DOHH2 (cell line): ENCODE data around the gene ABTB1.

Experiments
- H3F3A ChIP-seq: fragments of 200-600 bp; sonication (generic), shearing (Covaris generic); 2 replicates; pipeline ENCODE4 v1.6.0; 2016; ENCODE audit warnings: antibody characterized with exemption, mild to moderate bottlenecking; ENCODE audit not compliant: control insufficient read depth, insufficient read depth
- H3K27ac ChIP-seq: fragments of 200-600 bp; sonication (generic); 2 replicates; pipeline ENCODE4 v1.5.1; 2014; ENCODE audit warnings: low read depth, mild to moderate bottlenecking, low read length, moderate library complexity
- H3K27me3 ChIP-seq: fragments of 200-600 bp; sonication (generic); 2 replicates; pipeline ENCODE4 v1.6.1; 2014; ENCODE audit warnings: mild to moderate bottlenecking, low read length, mixed read lengths; ENCODE audit not compliant: control insufficient read depth
- H3K36me3 ChIP-seq: fragments of 200-600 bp; sonication (generic); 2 replicates; pipeline ENCODE4 v1.6.1; 2014; ENCODE audit warnings: mild to moderate bottlenecking, low read length, moderate library complexity, mixed read lengths; ENCODE audit not compliant: control insufficient read depth
- H3K4me1 ChIP-seq: fragments of 200-600 bp; sonication (generic); 2 replicates; pipeline ENCODE4 v1.6.1; 2014; ENCODE audit warnings: mild to moderate bottlenecking, low read length, mixed read lengths; ENCODE audit not compliant: control insufficient read depth
- H3K4me2 ChIP-seq: fragments of 200-600 bp; sonication (generic); 2 replicates; pipeline ENCODE4 v1.6.0; 2014; ENCODE audit warnings: mild to moderate bottlenecking, low read length, moderate library complexity
- H3K4me3 ChIP-seq: fragments of 200-600 bp; sonication (generic); 2 replicates; pipeline ENCODE4 v1.5.1; 2014; ENCODE audit warnings: mild to moderate bottlenecking, low read length, mixed read lengths
- H3K79me2 ChIP-seq: fragments of 200-600 bp; sonication (generic); 2 replicates; pipeline ENCODE4 v1.6.1; 2014; ENCODE audit warnings: mild to moderate bottlenecking, low read length, mixed read lengths; ENCODE audit not compliant: control insufficient read depth
- H3K9me2 ChIP-seq: fragments of 200-600 bp; sonication (generic); replicated peaks from 2 replicates; pipeline ENCODE4 v1.6.1; 2014; ENCODE audit warnings: mild to moderate bottlenecking, low read length, mixed read lengths; ENCODE audit not compliant: control insufficient read depth
- H3K9me3 ChIP-seq: fragments of 200-600 bp; sonication (generic); 2 replicates; pipeline ENCODE4 v1.6.1; 2014; ENCODE audit warnings: antibody characterized with exemption, low read length, mixed read lengths; ENCODE audit not compliant: control insufficient read depth, insufficient read depth
- H4K20me1 ChIP-seq: fragments of 200-600 bp; sonication (generic); 2 replicates; pipeline ENCODE4 v1.6.0; 2014; ENCODE audit warnings: low read depth, mild to moderate bottlenecking, antibody characterized with exemption, low read length, moderate library complexity; ENCODE audit not compliant: control insufficient read depth, insufficient read depth
- EZH2phosphoT487 ChIP-seq: fragments of 200-600 bp; sonication (generic); IDR thresholded peaks from 2 replicates; pipeline ENCODE4 v1.6.1; 2017; ENCODE audit warnings: borderline replicate concordance, mild to moderate bottlenecking, antibody characterized with exemption, low read length, moderate library complexity, mixed read lengths
- TF ChIP-seq, protein P1 (sequence below): fragments of 200-600 bp; sonication (generic); IDR thresholded peaks from one replicate; pipeline ENCODE4 v1.5.1; 2014; ENCODE audit warnings: antibody characterized with exemption, mild to moderate bottlenecking, low read depth, low read length; ENCODE audit not compliant: poor library complexity, severe bottlenecking

Gene ABTB1

DNA sequence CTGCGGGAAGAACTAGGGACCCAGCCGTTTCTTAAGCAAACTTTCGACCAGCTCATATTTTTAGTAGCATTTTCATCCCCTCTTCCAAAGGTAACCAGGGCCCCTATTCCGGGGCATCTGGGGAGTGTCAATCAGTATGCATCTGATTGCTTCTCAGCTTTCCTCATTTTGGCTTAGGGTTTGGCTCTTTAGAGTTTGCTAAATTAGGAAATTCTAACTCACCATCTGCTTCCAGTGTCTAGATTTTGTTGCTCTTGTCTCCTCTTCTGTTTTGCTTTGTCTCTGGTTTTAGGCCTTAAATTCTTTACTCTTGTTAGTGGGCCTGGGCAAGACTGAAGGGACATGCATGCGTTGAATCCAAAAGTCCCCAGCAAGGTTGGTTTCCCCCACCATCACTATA is 9.6 kb upstream of the ABTB1 start:
- H3K4me2 ChIP-seq: no peak overlapping the region
- TF ChIP-seq EZH2phosphoT487: no peak
- TF ChIP-seq, protein P1, sequence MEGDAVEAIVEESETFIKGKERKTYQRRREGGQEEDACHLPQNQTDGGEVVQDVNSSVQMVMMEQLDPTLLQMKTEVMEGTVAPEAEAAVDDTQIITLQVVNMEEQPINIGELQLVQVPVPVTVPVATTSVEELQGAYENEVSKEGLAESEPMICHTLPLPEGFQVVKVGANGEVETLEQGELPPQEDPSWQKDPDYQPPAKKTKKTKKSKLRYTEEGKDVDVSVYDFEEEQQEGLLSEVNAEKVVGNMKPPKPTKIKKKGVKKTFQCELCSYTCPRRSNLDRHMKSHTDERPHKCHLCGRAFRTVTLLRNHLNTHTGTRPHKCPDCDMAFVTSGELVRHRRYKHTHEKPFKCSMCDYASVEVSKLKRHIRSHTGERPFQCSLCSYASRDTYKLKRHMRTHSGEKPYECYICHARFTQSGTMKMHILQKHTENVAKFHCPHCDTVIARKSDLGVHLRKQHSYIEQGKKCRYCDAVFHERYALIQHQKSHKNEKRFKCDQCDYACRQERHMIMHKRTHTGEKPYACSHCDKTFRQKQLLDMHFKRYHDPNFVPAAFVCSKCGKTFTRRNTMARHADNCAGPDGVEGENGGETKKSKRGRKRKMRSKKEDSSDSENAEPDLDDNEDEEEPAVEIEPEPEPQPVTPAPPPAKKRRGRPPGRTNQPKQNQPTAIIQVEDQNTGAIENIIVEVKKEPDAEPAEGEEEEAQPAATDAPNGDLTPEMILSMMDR: no peak
- H3K27me3 ChIP-seq: 0 out of 2 replicates have a peak, but pooled peaks cover 6% of the 10 kb centered on the region
- no peaks in the 10 kb centered on the region for H3K4me1 ChIP-seq
- no peaks in the 10 kb centered on the region for H4K20me1 ChIP-seq
- H3K9me2 ChIP-seq: no peaks in the 10 kb centered on the region
- no peaks in the 10 kb centered on the region for H3K79me2 ChIP-seq
- no peaks in the 10 kb centered on the region for H3K36me3 ChIP-seq
- H3K4me3 ChIP-seq: no peak overlapping the region
- no peaks in the 10 kb centered on the region for H3F3A ChIP-seq
- no peaks in the 10 kb centered on the region for H3K9me3 ChIP-seq
- no peak overlapping the region for H3K27ac ChIP-seq

DNA sequence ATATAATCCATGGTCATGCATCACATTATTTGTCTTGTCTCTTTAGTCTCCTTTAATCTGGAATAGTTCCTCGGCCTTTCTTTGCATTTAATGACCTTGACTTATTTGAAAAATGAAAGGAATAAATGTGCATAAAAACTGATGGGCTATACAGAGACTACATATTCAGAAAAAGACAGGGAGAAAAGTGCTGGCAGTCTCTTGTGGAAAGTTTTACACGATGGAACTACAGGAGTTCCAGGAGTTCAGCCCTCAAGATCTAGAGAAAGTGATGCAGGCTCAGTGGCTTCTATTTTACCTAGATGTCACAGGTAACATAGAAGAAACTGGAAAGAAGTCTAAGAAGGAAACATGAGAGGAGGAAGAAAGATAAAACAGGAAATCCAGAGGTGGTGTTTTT is 7.6 kb upstream of the ABTB1 start:
- H3K9me2 ChIP-seq: no peaks in the 10 kb centered on the region
- no peaks in the 10 kb centered on the region for H3K79me2 ChIP-seq
- H3K27me3 ChIP-seq: 0 out of 2 replicates have a peak, but pooled peaks cover 3% of the 10 kb centered on the region
- no peaks in the 10 kb centered on the region for H4K20me1 ChIP-seq
- H3K4me1 ChIP-seq: no peaks in the 10 kb centered on the region
- no peak overlapping the region for H3K4me2 ChIP-seq
- H3F3A ChIP-seq: no peaks in the 10 kb centered on the region
- H3K27ac ChIP-seq: no peak overlapping the region
- no peak for TF ChIP-seq EZH2phosphoT487
- no peak overlapping the region for H3K4me3 ChIP-seq
- no peaks in the 10 kb centered on the region for H3K9me3 ChIP-seq
- H3K36me3 ChIP-seq: no peaks in the 10 kb centered on the region

DNA sequence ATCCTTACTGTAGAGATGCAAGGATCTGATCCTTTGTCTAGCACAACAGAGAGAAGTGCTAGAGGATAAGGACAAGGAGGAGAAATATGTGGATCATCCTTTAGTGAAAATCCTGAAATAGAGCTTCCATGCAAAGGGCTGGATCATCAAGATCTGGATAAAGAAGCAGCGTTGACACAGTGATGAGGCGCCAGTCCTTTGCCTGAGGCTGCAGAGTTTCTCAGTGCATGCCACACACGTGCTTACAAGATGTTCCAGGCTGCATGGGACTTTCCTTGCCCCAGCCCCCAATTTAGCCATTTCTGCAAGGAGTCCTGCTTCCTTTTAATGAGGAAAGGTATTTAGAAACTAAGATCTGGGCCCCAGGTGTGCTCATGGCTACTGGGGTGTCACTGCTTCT is 7.2 kb upstream of the ABTB1 start:
- H3K4me1 ChIP-seq: no peaks in the 10 kb centered on the region
- H3F3A ChIP-seq: no peaks in the 10 kb centered on the region
- H3K27me3 ChIP-seq: no peaks in the 10 kb centered on the region
- no peak overlapping the region for H3K27ac ChIP-seq
- no peaks in the 10 kb centered on the region for H3K36me3 ChIP-seq
- TF ChIP-seq, protein P1: no peak
- TF ChIP-seq EZH2phosphoT487: no peak
- no peaks in the 10 kb centered on the region for H3K9me3 ChIP-seq
- H3K4me2 ChIP-seq: no peak overlapping the region
- no peak overlapping the region for H3K4me3 ChIP-seq
- no peaks in the 10 kb centered on the region for H3K9me2 ChIP-seq
- no peaks in the 10 kb centered on the region for H4K20me1 ChIP-seq
- no peaks in the 10 kb centered on the region for H3K79me2 ChIP-seq

DNA sequence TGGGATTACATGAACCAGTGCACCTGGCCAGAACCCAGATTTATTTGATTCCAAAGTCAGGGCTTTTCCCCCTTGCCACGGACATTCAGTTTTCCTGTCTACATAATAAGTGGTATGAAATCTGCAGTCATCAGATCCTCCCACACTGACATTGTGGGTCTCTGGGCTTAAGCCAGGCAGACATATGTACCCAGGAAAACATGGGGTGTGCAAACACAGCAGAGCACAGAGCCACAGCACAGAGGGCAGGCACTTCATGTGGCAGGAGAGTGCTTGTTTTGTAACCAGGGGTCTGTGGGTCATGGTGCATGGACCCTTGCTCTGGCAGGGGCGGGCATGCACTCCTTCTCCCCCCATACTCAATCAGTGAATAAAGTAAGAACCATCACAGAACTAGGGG is 6.1 kb upstream of the ABTB1 start:
- Histone ChIP-seq H3K4me1 (peaks cover 5% of the 10 kb centered on the region), H3K27ac (no peak overlapping the region), H3K9me3 (no peaks in the 10 kb centered on the region), H3F3A (no peaks in the 10 kb centered on the region), H3K4me2 (no peak overlapping the region), H4K20me1 (no peaks in the 10 kb centered on the region), H3K9me2 (no peaks in the 10 kb centered on the region), H3K4me3 (no peak overlapping the region), H3K36me3 (no peaks in the 10 kb centered on the region), H3K79me2 (no peaks in the 10 kb centered on the region), H3K27me3 (no peaks in the 10 kb centered on the region)
- TF ChIP-seq, protein P1: no peak
- no peak for TF ChIP-seq EZH2phosphoT487
